Muscle layer of duodenum (tissue), 2 donors: ENCODE data around the gene ELFN2.

ENCODE experiments used
- H3K27ac ChIP-seq: one replicate; pipeline ENCODE4 v1.7.0; 2013; ENCODE audit warnings: mild to moderate bottlenecking, low read length
- H3K27me3 ChIP-seq: one replicate; pipeline ENCODE4 v1.7.0; 2013; ENCODE audit warnings: low read depth, mild to moderate bottlenecking, control low read depth, low read length
- H3K36me3 ChIP-seq, 2 donors: one replicate each; pipeline ENCODE4 v1.7.0; 2013; ENCODE audit warnings: low read length in 2 of 2, control low read depth in 1 of 2, mild to moderate bottlenecking in 1 of 2; ENCODE audit not compliant: insufficient read depth in 2 of 2, control insufficient read depth in 1 of 2
- H3K4me1 ChIP-seq, 2 donors: one replicate each; pipeline ENCODE4 v1.7.0; 2013; ENCODE audit warnings: low read length in 2 of 2, mild to moderate bottlenecking in 2 of 2, control low read depth in 1 of 2, moderate library complexity in 1 of 2; ENCODE audit not compliant: insufficient read depth in 2 of 2, control insufficient read depth in 1 of 2
- H3K4me3 ChIP-seq, 2 donors: one replicate each; pipeline ENCODE4 v1.7.0; 2013; ENCODE audit warnings: low read length in 2 of 2, low read depth in 1 of 2, mild to moderate bottlenecking in 1 of 2
- H3K9me3 ChIP-seq, 2 donors: one replicate each; pipeline ENCODE4 v1.7.0; 2013; ENCODE audit warnings: low read length in 2 of 2, control low read depth in 1 of 2, mild to moderate bottlenecking in 1 of 2; ENCODE audit not compliant: control insufficient read depth in 1 of 2
- donor health status: healthy.

ELFN2 gene

DNA sequence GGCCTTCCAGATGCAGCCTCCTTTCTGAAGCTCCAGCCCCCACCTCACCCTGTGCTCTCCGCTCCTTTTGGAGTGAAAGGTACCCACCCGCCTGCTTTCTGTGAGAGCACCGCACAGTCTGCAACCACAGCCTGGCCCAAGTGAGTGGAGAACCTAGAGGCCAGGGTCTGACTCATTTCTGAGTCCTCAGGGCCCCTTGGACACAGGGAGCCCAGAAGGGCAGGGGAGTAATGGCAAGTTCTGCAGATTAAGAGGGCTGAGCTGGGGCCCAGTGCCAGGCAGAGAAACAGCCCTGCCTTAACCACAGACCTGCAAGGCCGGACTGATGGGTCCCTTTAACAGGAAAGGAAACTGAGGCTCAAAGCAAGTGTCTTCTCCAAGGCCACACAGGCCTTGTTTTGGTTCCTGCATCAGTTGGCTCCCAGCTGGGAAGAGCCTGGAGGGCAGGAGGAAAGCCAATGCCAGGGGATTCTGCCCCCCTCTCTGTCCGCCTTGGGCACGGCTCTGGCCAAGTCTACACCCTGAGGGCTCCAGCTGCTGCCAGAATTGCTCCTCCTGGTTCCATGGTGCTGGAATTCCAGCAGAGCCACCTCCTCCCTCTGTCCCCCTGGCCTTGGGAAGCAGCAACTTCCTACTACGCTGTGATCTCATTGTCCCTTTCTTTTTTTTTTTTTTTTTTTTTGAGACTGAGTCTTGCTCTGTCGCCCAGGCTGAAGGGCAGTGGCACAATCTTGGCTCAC is 89.9 kb downstream of the ELFN2 start:
- H3K27me3 ChIP-seq: peaks cover 32% of the 10 kb centered on the region

DNA sequence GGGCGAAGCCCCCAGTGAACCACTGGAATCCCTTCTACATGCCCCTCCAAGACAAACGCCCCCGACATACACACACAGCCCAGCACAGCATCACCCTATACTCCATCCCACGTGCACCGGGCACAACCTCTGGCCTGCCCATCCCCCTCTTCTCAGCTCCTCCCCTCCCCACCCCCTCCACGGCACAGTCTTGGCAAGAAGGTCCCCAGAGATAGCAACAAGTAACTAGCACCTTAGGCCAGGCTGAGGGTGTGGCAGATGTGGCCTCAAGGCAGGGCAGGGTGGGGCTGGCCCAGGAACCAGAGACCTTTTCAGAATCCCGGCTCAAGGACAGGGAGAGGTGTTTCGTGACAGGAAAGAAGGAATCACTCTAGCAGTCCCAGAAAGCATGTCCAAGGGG is 90.7 kb downstream of the ELFN2 start:
- H3K9me3 ChIP-seq: no peaks in the 10 kb centered on the region
- H3K4me1 ChIP-seq: peaks cover 0 to 6% of the 10 kb centered on the region in 2 donors
- no peak overlapping the region for H3K27ac ChIP-seq
- no peak overlapping the region for H3K4me3 ChIP-seq
- no peaks in the 10 kb centered on the region for H3K36me3 ChIP-seq
- peaks cover 40% of the 10 kb centered on the region for H3K27me3 ChIP-seq

More for the DNA sequence above, 89.9 kb downstream of the ELFN2 start:
- H3K36me3 ChIP-seq: no peaks in the 10 kb centered on the region
- H3K4me3 ChIP-seq: no peak overlapping the region
- H3K4me1 ChIP-seq: peaks cover 0 to 6% of the 10 kb centered on the region in 2 donors
- H3K27ac ChIP-seq: no peak overlapping the region
- H3K9me3 ChIP-seq: no peaks in the 10 kb centered on the region

DNA sequence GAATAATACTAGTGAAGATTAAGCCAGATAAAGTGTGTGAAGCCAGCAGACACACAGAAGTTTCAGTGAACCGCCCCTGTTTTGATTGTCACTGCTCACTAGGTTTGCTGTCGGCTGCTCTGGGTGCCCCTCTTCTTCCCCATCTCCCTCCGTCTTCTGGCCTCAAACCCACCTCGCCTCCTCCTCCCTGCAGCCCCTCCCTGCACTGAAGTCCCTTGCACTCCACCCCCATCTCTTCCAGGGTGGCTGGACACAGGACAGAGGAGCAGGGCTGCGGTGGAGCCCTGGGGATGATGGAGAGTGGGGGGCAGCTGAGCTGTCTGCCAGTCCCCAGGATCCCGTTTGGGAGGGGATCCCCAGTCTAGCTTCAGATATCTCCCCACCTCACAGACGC is 91.5 kb downstream of the ELFN2 start:
- no peak overlapping the region for H3K4me3 ChIP-seq
- H3K9me3 ChIP-seq: no peaks in the 10 kb centered on the region
- H3K36me3 ChIP-seq: no peaks in the 10 kb centered on the region
- H3K27me3 ChIP-seq: peaks cover 43% of the 10 kb centered on the region
- no peak overlapping the region for H3K27ac ChIP-seq
- H3K4me1 ChIP-seq: peaks cover 0 to 6% of the 10 kb centered on the region in 2 donors

DNA sequence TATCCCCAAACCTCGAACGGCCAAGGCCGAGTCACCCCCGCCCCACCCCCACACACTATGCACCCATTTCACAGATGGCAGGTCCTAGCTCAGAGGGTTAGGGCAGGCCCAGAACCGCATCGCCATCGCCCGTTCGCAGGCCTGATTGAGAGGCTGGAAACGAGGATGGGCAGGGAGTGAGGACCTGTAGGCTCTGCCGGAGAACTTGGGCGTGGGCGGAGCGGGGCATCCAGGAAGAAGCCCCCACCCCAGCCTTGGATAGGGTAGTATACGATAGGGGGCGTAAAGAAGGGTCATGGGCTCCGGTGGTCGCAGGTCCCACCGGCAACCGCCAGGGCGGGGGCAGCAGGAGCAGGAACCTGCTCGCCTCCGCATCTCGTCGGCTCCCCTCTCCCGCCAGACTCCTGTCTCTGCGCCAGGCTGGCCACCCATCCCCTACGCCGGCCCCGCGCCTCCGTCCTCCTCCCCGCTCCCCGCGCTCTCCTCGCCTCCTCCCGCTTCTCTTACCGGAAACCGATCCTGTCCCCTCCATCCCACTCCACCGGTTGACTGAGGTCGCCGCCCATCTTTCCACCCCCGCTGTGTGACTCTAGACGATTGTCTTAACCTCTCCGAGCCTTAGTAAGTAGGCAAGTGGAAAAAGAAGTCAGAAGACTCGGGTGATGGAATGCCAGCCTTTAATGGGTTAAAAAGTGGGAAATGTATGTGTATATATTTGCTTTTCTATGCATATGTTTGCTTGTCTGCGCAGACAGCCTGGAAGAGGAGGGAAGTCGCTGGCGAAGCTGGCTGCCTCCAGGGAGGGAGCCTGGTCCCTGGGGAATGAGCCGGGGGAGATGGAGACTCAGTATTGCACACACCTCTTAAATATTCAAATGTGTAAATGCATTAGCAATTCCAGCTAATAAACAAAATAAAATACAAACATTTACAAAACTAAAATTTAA is 92.1 kb downstream of the ELFN2 start:
- H3K4me1 ChIP-seq: peaks cover 0 to 6% of the 10 kb centered on the region in 2 donors
- H3K27ac ChIP-seq: no peak overlapping the region
- no peak overlapping the region for H3K4me3 ChIP-seq
- H3K36me3 ChIP-seq: no peaks in the 10 kb centered on the region
- H3K27me3 ChIP-seq: peaks cover 50% of the 10 kb centered on the region
- H3K9me3 ChIP-seq: no peaks in the 10 kb centered on the region

DNA sequence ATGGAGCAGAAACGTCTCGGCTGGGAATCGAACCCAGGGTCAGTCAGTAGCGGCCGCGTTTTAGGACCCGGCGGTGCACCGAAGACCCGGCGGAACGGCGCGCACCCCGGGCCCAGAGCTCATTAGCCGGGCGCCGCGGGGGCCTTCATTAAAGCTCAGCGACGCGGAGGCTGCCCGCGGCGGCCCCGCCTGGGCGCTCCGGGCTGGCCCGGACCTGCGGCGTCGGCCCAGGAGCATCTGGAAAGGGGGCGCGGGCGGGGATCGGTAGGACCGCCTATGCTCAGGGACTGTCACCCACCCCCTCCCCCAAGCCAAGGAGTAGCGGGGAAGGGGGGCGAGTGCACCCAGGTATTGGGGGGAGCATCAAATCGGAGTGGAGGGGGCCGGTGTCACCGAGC is 92.8 kb downstream of the ELFN2 start:
- Histone ChIP-seq H3K27me3 (peaks cover 51% of the 10 kb centered on the region), H3K9me3 (no peaks in the 10 kb centered on the region), H3K36me3 (no peaks in the 10 kb centered on the region), H3K27ac (no peak overlapping the region), H3K4me3 (no peak overlapping the region), H3K4me1 (peaks cover 0 to 6% of the 10 kb centered on the region in 2 donors)

DNA sequence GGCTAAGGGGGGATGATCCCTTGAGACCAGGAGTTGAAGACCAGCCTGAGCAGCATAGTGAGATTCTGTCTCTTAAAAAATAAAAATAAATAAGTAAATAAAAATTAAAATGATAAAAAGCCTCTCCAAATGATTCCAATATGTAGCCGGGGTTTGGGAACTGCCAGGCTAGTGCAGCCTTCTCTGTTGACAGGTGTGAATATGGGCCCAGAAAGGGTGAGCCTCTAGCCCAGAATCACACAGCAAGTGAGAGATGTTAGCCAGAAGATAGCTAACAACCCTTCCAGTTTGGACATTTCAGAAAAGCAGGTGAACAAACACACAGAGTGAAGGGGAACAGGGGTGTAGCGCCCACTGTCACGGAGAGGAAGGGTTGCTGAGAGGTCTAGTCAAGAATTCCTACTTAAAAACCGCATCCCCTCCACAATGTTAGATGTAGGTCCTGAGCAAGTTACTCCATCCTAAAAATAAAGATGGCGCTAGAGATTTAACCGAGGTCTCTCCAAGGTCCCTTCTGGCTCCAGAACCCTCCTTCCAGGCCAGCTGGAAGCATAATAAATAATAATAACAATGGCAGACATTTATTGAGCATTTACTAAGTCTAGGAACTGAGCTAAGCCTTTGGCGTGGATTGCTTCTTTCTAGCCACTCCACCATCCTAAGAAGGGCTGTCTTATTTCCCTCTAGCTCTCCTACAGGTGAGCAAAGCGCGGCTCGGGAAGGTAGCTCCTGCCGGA is 93.4 kb downstream of the ELFN2 start:
- no peak overlapping the region for H3K4me3 ChIP-seq
- no peaks in the 10 kb centered on the region for H3K9me3 ChIP-seq
- H3K36me3 ChIP-seq: no peaks in the 10 kb centered on the region
- peaks cover 51% of the 10 kb centered on the region for H3K27me3 ChIP-seq
- peaks cover 0 to 6% of the 10 kb centered on the region in 2 donors for H3K4me1 ChIP-seq
- no peak overlapping the region for H3K27ac ChIP-seq

DNA sequence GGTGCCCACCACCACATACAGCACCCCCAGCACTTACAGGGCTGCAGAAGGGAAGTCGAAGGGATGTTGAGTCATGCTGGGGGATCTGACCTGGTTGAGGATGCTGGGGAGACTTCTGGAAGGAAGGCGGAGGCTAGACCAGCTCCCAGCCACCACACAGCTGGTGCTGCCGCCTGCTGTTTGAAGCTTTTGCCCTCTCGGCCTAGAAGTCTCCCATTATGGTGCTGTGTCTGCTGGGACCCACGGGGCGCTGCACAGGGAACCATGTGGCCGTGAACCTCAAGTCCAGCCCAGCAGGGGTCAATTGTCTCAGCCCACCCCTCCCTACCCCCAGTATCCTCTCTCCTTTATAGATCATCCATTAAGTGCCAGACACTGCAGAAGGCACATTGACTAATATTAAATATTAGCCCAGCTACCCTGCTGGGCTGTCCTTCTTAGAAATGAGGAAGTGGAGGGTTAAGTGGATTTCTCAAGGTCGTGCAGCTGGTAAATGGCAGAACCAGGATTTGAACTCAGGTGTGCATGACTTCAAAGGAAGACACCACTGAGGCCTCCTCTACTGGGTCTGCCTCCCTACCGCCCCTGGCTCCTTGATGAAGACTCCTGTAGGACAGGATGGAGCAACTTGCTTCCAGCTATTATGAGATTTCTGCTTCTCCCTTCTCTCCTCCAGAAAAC is 95.3 kb downstream of the ELFN2 start:
- H3K9me3 ChIP-seq: no peaks in the 10 kb centered on the region
- peaks cover 0 to 6% of the 10 kb centered on the region in 2 donors for H3K4me1 ChIP-seq
- no peak overlapping the region for H3K4me3 ChIP-seq
- H3K36me3 ChIP-seq: no peaks in the 10 kb centered on the region
- no peak overlapping the region for H3K27ac ChIP-seq
- H3K27me3 ChIP-seq: peaks cover 51% of the 10 kb centered on the region

DNA sequence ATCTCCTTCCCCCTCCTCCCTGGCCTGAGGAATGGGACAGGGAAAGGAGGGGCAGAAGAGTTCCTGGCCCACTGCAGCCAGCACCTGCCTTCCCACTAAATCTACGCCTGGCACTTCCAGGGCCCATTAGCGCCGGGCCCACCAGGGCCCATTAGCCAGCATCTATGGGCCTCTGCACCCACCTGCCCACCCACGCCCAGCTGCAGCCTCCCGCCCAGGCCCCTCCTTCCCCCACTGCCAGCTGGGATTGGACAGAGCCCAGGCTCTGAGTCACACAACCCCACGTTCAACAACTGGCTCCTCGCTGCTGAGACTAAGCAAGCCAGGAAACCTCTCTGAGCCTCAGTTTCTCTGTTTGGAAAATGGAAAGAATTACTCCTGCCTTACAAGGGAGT is 96.2 kb downstream of the ELFN2 start:
- no peaks in the 10 kb centered on the region for H3K36me3 ChIP-seq
- H3K4me1 ChIP-seq: peaks cover 0 to 6% of the 10 kb centered on the region in 2 donors
- no peaks in the 10 kb centered on the region for H3K9me3 ChIP-seq
- no peak overlapping the region for H3K4me3 ChIP-seq
- H3K27ac ChIP-seq: no peak overlapping the region
- peaks cover 47% of the 10 kb centered on the region for H3K27me3 ChIP-seq

DNA sequence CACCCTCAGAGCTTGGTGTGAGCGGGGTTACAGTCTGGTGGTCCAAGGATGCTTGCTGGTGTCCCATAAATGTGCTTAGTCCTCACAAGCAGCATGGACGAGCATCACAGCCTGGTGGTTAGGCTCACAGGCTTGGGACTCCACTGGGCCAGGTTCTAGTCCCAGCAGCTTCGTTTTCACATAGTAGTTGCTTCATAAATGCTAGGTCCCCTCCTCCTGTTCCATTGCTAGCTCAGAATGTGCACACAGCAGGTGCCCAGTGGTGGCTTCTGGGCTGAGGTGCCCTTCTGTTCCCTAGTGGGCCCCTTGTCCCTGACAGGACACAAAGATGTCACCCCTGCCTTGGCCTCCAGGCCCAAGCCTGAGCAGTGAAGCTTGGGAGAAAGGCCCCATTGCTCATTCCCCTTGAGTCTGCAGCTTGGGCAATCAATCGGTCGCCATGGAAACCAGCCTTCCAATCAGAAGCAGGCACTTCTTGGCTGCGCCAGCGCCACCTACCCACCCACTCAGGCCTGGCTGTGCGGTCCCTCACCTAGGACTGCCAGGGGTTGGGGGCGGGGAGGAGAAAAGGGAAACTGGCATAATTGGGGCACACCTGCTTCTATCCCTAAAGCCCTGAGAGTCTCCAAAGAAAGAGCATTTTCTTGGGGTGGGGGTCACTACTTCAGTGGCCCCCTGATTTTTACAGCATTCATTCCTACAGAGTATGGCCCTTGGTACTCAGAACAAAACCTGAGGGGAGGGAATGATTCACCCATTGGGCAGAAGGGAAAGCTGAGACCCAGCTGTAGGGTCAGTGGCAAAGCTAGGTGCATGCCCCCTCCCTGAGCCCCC is 96.9 kb downstream of the ELFN2 start:
- H3K4me1 ChIP-seq: peaks cover 0 to 6% of the 10 kb centered on the region in 2 donors
- no peak overlapping the region for H3K27ac ChIP-seq
- H3K9me3 ChIP-seq: no peaks in the 10 kb centered on the region
- H3K4me3 ChIP-seq: no peak overlapping the region
- H3K27me3 ChIP-seq: peaks cover 45% of the 10 kb centered on the region
- no peaks in the 10 kb centered on the region for H3K36me3 ChIP-seq
